ENCODE results near the gene ATP8A2. TPM values are rescaled to one million over a fixed set of nuclear protein-coding genes. Genes with fewer than 3 reads are reported as not detected.

ATP8A2 gene
- total RNA-seq, 1 donor from 2014 or later, result not detected

- no peak for DNase-seq (ENCODE audit: low read depth)
- no peak for TF ChIP-seq CTCF (IDR thresholded peaks at IDR 0.05; ENCODE audit: insufficient read depth, low read length, severe bottlenecking)
- FAIRE-seq, result no peak
- Histone ChIP-seq H3K36me3 (ENCODE audit: control insufficient read depth, insufficient read depth, low read length) (no peaks in the 10 kb centered on the region), H3K27me3 (ENCODE audit: control insufficient read depth, insufficient read depth, low read length) (peaks cover 2% of the 10 kb centered on the region), H3K4me3 (ENCODE audit: low read depth, low read length) (no peak overlapping the region)
Observed at GRCh38 chr13:25765266-25765665, 393.5 kb downstream of the ATP8A2 start.

GRCh38 chr13:25766576-25766975 is 394.8 kb downstream of the ATP8A2 start:
- no peaks in the 10 kb centered on the region for H3K36me3 ChIP-seq (ENCODE audit: control insufficient read depth, insufficient read depth, low read length)
- no peak overlapping the region for H3K4me3 ChIP-seq (ENCODE audit: low read depth, low read length)
- DNase-seq (ENCODE audit: low read depth), result no peak
- FAIRE-seq, result no peak
- TF ChIP-seq CTCF (IDR thresholded peaks at IDR 0.05; ENCODE audit: insufficient read depth, low read length, severe bottlenecking), result no peak
- no peaks in the 10 kb centered on the region for H3K27me3 ChIP-seq (ENCODE audit: control insufficient read depth, insufficient read depth, low read length)

DNA sequence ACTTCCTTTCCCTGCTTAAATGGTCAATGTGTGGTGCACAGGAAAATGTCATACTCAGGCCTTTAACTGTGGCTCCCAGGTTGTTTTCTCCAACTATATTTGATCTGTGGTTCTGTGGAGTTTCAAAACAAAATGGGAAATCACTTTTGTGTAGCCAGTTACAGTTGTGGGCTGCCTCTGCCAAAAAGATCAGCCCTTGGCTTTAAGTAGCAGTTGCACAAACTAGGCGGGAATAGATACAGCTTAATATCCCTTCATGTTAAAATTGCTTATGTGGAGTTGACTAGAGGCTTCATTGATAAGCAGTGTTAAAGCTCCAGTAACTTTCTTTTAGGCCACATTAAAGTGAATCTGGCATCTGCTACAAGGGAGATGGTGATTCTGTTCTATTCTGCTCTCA is 395.2 kb downstream of the ATP8A2 start:
- H3K27me3 ChIP-seq (ENCODE audit: control insufficient read depth, insufficient read depth, low read length), result no peaks in the 10 kb centered on the region
- FAIRE-seq, result no peak
- H3K4me3 ChIP-seq (ENCODE audit: low read depth, low read length), result no peak overlapping the region
- TF ChIP-seq CTCF (IDR thresholded peaks at IDR 0.05; ENCODE audit: insufficient read depth, low read length, severe bottlenecking), result no peak
- no peak for DNase-seq (ENCODE audit: low read depth)
- H3K36me3 ChIP-seq (ENCODE audit: control insufficient read depth, insufficient read depth, low read length), result no peaks in the 10 kb centered on the region

GRCh38 chr13:25768376-25768775 is 396.6 kb downstream of the ATP8A2 start:
- FAIRE-seq (no peak), DNase-seq (ENCODE audit: low read depth) (no peak)
- no peaks in the 10 kb centered on the region for H3K27me3 ChIP-seq (ENCODE audit: control insufficient read depth, insufficient read depth, low read length)
- no peaks in the 10 kb centered on the region for H3K36me3 ChIP-seq (ENCODE audit: control insufficient read depth, insufficient read depth, low read length)
- no peak for TF ChIP-seq CTCF (IDR thresholded peaks at IDR 0.05; ENCODE audit: insufficient read depth, low read length, severe bottlenecking)
- no peak overlapping the region for H3K4me3 ChIP-seq (ENCODE audit: low read depth, low read length)

- H3K36me3 ChIP-seq (ENCODE audit: control insufficient read depth, insufficient read depth, low read length), result no peaks in the 10 kb centered on the region
- TF ChIP-seq CTCF (IDR thresholded peaks at IDR 0.05; ENCODE audit: insufficient read depth, low read length, severe bottlenecking), result no peak
- no peak for DNase-seq (ENCODE audit: low read depth)
- no peaks in the 10 kb centered on the region for H3K27me3 ChIP-seq (ENCODE audit: control insufficient read depth, insufficient read depth, low read length)
- no peak for FAIRE-seq
- no peak overlapping the region for H3K4me3 ChIP-seq (ENCODE audit: low read depth, low read length)
Observed at GRCh38 chr13:25768838-25769237, 397.1 kb downstream of the ATP8A2 start.

- no peak overlapping the region for H3K4me3 ChIP-seq (ENCODE audit: low read depth, low read length)
- FAIRE-seq, result no peak
- TF ChIP-seq CTCF (IDR thresholded peaks at IDR 0.05; ENCODE audit: insufficient read depth, low read length, severe bottlenecking), result no peak
- no peaks in the 10 kb centered on the region for H3K36me3 ChIP-seq (ENCODE audit: control insufficient read depth, insufficient read depth, low read length)
- no peak for DNase-seq (ENCODE audit: low read depth)
- no peaks in the 10 kb centered on the region for H3K27me3 ChIP-seq (ENCODE audit: control insufficient read depth, insufficient read depth, low read length)
Observed at GRCh38 chr13:25770601-25771000, 398.8 kb downstream of the ATP8A2 start.
